SK-N-SH treated with all-trans-retinoic acid at 6 μM for 48 hours (cell line): ENCODE data around the gene PSRC1.

ENCODE experiments used
- TOX ChIP-seq: fragments of 250-450 bp; sonication (Bioruptor Pico); IDR thresholded peaks from 2 replicates; pipeline ENCODE4 v1.8.0; 2021; ENCODE audit warnings: mild to moderate bottlenecking, moderate library complexity, borderline replicate concordance
- ZNF70 ChIP-seq: fragments of 450-650 bp; formaldehyde crosslinking; IDR thresholded peaks from 2 replicates; pipeline ENCODE4 v1.5.0; 2020; ENCODE audit warnings: mild to moderate bottlenecking, moderate library complexity

GRCh38 chr1:109281680-109282496, 1.1 kb downstream of the PSRC1 start:
- TF ChIP-seq ZNF70 (CRISPR knock-in tag) (no peak), TOX (CRISPR knock-in tag) (no peak)
